AG04450 (cell line): ENCODE measurements around the gene PDPN. TPM values are rescaled to one million over a fixed set of nuclear protein-coding genes. Genes with fewer than 3 reads are reported as not detected.

Experiments used
- CTCF ChIA-PET: fragments of 300-600, 350-600 bp; formaldehyde crosslinking; extraction: SDS; loops from one replicate; lab custom pipeline; 2022; ENCODE audit warnings: antibody characterized with exemption, inconsistent platforms; lab: Charles Lee
- POLR2A ChIA-PET: fragments of 350-600 bp; formaldehyde crosslinking; extraction: SDS; loops from one replicate; lab custom pipeline; 2021; ENCODE audit warnings: antibody characterized with exemption, inconsistent platforms; lab: Yijun Ruan, JAX
- DNase-seq: peaks from one replicate; pipeline ENCODE4 v3.0.0-alpha.2; 2011; ENCODE audit warnings: low read depth, low spot score
- H3K27ac ChIP-seq: one replicate; pipeline ENCODE4 v1.5.1; 2012; ENCODE audit warnings: low read depth, low read length, control low read depth
- H3K27me3 ChIP-seq: one replicate; pipeline ENCODE4 v1.6.0; 2012; ENCODE audit warnings: low read length; ENCODE audit not compliant: control insufficient read depth, insufficient read depth
- H3K4me3 ChIP-seq: 2 replicates; pipeline ENCODE4 v1.5.1; 2011; ENCODE audit warnings: mild to moderate bottlenecking, low read depth, low read length, control low read depth
- H3K9me3 ChIP-seq: 2 replicates; pipeline ENCODE4 v1.5.1; 2012; ENCODE audit warnings: low read length; ENCODE audit not compliant: control insufficient read depth, insufficient read depth
- CTCF ChIP-seq: IDR thresholded peaks from 2 replicates; pipeline ENCODE4 v1.5.1; 2011; ENCODE audit warnings: low read depth, low read length, control low read depth, inconsistent platforms
- polyA plus RNA-seq: library from polyadenylated mRNA; depleted of rRNA; stranded (reverse); fragments of >200 nt; gene quantifications from 2 replicates; pipeline ENCODE4 v1.2.3, GENCODE V29; 2011

PDPN gene
- polyA plus RNA-seq, 1 experiment: 0.55 TPM

DNA sequence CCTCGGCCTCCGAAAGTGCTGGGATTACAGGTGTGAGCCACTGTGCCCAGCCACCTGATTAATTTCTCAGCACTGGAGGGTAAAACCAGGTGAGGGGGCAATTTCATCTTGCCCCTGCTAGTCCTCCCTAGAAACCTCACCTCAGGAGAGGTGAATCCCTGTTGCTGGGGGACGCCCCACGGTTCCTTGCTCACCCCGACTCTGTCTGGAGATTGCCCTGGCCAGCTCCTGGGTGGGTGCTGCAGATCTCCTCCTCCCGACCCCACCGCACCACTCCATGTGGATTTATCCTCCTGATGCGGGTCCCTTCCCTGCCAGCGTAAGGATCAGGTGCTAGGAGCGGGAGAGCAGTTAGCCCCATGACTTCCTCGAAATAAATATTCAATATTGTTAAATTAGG lies 34.9 kb downstream of the PDPN start:
- ChIA-PET CTCF (no interaction called here), POLR2A (no interaction called here)

GRCh38 chr1:13619909-13620308 lies 36.3 kb downstream of the PDPN start:
- H3K27me3 ChIP-seq: no peaks in the 10 kb centered on the region

More for the DNA sequence above, 34.9 kb downstream of the PDPN start:
- no peak for DNase-seq
- no peak for TF ChIP-seq CTCF
- H3K27ac ChIP-seq: no peak overlapping the region
- H3K9me3 ChIP-seq: peaks cover 49% of the 10 kb centered on the region
- H3K27me3 ChIP-seq: no peaks in the 10 kb centered on the region
- H3K4me3 ChIP-seq: no peak overlapping the region

GRCh38 chr1:13620825-13621224 lies 37.2 kb downstream of the PDPN start:
- Histone ChIP-seq H3K27me3 (no peaks in the 10 kb centered on the region), H3K9me3 (peaks cover 59% of the 10 kb centered on the region), H3K27ac (no peak overlapping the region), H3K4me3 (no peak overlapping the region)
- no peak for TF ChIP-seq CTCF
- no peak for DNase-seq
- CTCF ChIA-PET: no interaction called here
- POLR2A ChIA-PET: no interaction called here

More at GRCh38 chr1:13619909-13620308, 36.3 kb downstream of the PDPN start:
- no peak for DNase-seq
- no peak overlapping the region for H3K27ac ChIP-seq
- peaks cover 58% of the 10 kb centered on the region for H3K9me3 ChIP-seq
- POLR2A ChIA-PET: no interaction called here
- CTCF ChIA-PET: no interaction called here
- TF ChIP-seq CTCF: no peak
- H3K4me3 ChIP-seq: no peak overlapping the region

DNA sequence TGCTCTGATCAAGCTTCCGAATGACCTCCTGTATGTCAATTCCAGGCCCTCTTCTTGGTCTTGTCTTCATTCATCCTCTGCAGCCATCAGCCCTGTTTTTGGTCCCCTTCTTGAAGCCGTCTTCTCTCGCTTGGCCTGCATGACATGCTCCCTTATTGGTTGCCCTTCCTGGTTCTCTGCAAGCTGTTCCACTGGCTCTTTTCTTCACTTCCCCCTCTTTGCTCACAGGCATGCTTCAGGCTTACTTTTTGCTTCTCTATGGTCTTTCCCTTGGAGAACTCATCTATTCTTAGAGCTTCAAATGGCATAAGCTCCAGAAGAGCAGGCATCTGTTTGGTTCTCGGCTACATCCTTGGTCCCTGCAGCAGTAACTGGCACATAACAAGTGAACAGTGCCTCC lies 38.8 kb downstream of the PDPN start:
- CTCF ChIA-PET: no interaction called here
- Histone ChIP-seq H3K27ac (no peak overlapping the region), H3K27me3 (no peaks in the 10 kb centered on the region), H3K9me3 (peaks cover 57% of the 10 kb centered on the region), H3K4me3 (no peak overlapping the region)
- DNase-seq: no peak
- no peak for TF ChIP-seq CTCF
- POLR2A ChIA-PET: no interaction called here

GRCh38 chr1:13623021-13623637 lies 39.5 kb downstream of the PDPN start:
- TF ChIP-seq CTCF: no peak
- H3K27ac ChIP-seq: no peak overlapping the region
- DNase-seq: no peak
- no peak overlapping the region for H3K4me3 ChIP-seq
- ChIA-PET POLR2A (no interaction called here), CTCF (no interaction called here)
- peaks cover 52% of the 10 kb centered on the region for H3K9me3 ChIP-seq
- H3K27me3 ChIP-seq: no peaks in the 10 kb centered on the region
